HCT116 (cell line): ENCODE data around the gene PRKG1. TPM values are rescaled to one million over a fixed set of nuclear protein-coding genes. Genes with fewer than 3 reads are reported as not detected.

Source experiments
- ATAC-seq: fragments of 200-7000 bp; cut with Tn5 transposase; 2 replicates; pipeline ENCODE4 v1.9.1; 2020; ENCODE audit warnings: mild to moderate bottlenecking, moderate library complexity
- BruUV-seq: library from RNA; stranded (reverse); fragments of 400-500 nt; replicated peaks from 2 replicates; lab custom pipeline; 2021; lab: Mats Ljungman, UMichigan
- CTCF ChIA-PET: fragments of 300-600 bp; sonication (Branson Sonifier 250); formaldehyde crosslinking; loops from one replicate; lab custom pipeline; 2021; ENCODE audit warnings: antibody characterized with exemption; lab: Charles Lee
- POLR2A ChIA-PET: fragments of 300-600, 350-600 bp; sonication (Branson Sonifier 250); formaldehyde crosslinking; loops from one replicate; lab custom pipeline; 2021; ENCODE audit warnings: antibody characterized with exemption; lab: Charles Lee
- RAD21 ChIA-PET, 2 experiments: fragments of 300-600 bp; sonication (Branson Sonifier 250); formaldehyde crosslinking; loops; one replicate each; lab custom pipeline; 2023; ENCODE audit warnings: low total read pairs in 2 of 2; ENCODE audit not compliant: uncharacterized antibody in 2 of 2, unreplicated experiment in 2 of 2, low non-redundant PET in 1 of 2; lab: Charles Lee
- DNase-seq: peaks from one replicate; pipeline ENCODE4 v3.0.0-alpha.2; 2010; ENCODE audit warnings: low read depth, low spot score
- H2AFZ ChIP-seq: fragments of 200-600 bp; shearing (Covaris generic), sonication (generic); 2 replicates; pipeline ENCODE4 v1.6.1; 2017; ENCODE audit warnings: low read depth, mixed run types, mixed read lengths, antibody characterized with exemption, low read length; ENCODE audit not compliant: poor library complexity, severe bottlenecking
- H3K27ac ChIP-seq: 2 replicates; pipeline ENCODE4 v1.5.1; 2012; ENCODE audit warnings: low read depth, low read length
- H3K27me3 ChIP-seq: fragments of 200-600 bp; sonication (generic); 2 replicates; pipeline ENCODE4 v1.6.1; 2016; ENCODE audit warnings: mixed run types, low read length, mixed read lengths; ENCODE audit not compliant: insufficient read depth
- H3K36me3 ChIP-seq, 2 experiments: fragments of 200-500 bp in 1 of 2; fragments of 200-600 bp in 1 of 2; sonication (Bioruptor generic) in 1 of 2; sonication (generic) in 1 of 2; 2 replicates each; pipeline versions ENCODE4 v1.5.1 to v1.6.1; 2014 to 2016; ENCODE audit warnings: low read length in 2 of 2, inconsistent platforms in 1 of 2, mixed read lengths in 1 of 2, mixed run types in 1 of 2; ENCODE audit not compliant: insufficient read depth in 2 of 2, control insufficient read depth in 1 of 2
- H3K4me1 ChIP-seq, 2 experiments: fragments of 200-600 bp in 1 of 2; sonication (generic) in 1 of 2; 2 replicates each; pipeline versions ENCODE4 v1.5.1 to v1.6.1; 2012 to 2017; ENCODE audit warnings: low read length in 2 of 2, inconsistent platforms in 1 of 2, mild to moderate bottlenecking in 1 of 2, mixed read lengths in 1 of 2, mixed run types in 1 of 2, moderate library complexity in 1 of 2; ENCODE audit not compliant: insufficient read depth in 2 of 2, control insufficient read depth in 1 of 2
- H3K4me2 ChIP-seq: fragments of 200-600 bp; sonication (generic); 2 replicates; pipeline ENCODE4 v1.6.1; 2017; ENCODE audit warnings: mixed run types, low read length, mixed read lengths
- H3K4me3 ChIP-seq, 2 experiments: fragments of 200-600 bp in 1 of 2; sonication (generic) in 1 of 2; replicated peaks in 1 of 2; 2 replicates each; pipeline ENCODE4 v1.5.1; 2011 to 2016; ENCODE audit warnings: low read length in 2 of 2, control low read depth in 1 of 2, low read depth in 1 of 2, mild to moderate bottlenecking in 1 of 2, mixed read lengths in 1 of 2, mixed run types in 1 of 2
- H3K79me2 ChIP-seq: fragments of 200-600 bp; sonication (generic); 2 replicates; pipeline ENCODE4 v1.6.1; 2017; ENCODE audit warnings: mild to moderate bottlenecking, mixed run types, low read length, moderate library complexity, mixed read lengths; ENCODE audit not compliant: insufficient read depth
- H3K9ac ChIP-seq: fragments of 200-600 bp; sonication (generic); 2 replicates; pipeline ENCODE4 v1.6.1; 2016; ENCODE audit warnings: low read length, mixed read lengths
- H3K9me2 ChIP-seq: fragments of 200-600 bp; sonication (generic), shearing (Covaris generic); 2 replicates; pipeline ENCODE4 v1.6.1; 2017; ENCODE audit warnings: mixed run types, mild to moderate bottlenecking, moderate library complexity; ENCODE audit not compliant: insufficient read depth
- H3K9me3 ChIP-seq, 2 experiments: fragments of 200-500 bp in 1 of 2; fragments of 200-600 bp in 1 of 2; sonication (Bioruptor generic) in 1 of 2; sonication (generic) in 1 of 2; 2 replicates each; pipeline ENCODE4 v1.6.1; 2014 to 2017; ENCODE audit warnings: low read length in 2 of 2, mixed read lengths in 2 of 2, inconsistent platforms in 1 of 2, low read depth in 1 of 2, mild to moderate bottlenecking in 1 of 2, mixed run types in 1 of 2, moderate library complexity in 1 of 2; ENCODE audit not compliant: control insufficient read depth in 1 of 2, insufficient read depth in 1 of 2
- H4K20me1 ChIP-seq: fragments of 200-600 bp; sonication (generic), shearing (Covaris generic); 2 replicates; pipeline ENCODE4 v1.6.1; 2017; ENCODE audit warnings: mixed run types, mild to moderate bottlenecking, moderate library complexity; ENCODE audit not compliant: insufficient read depth
- CBX3 ChIP-seq: IDR thresholded peaks from 2 replicates; pipeline ENCODE4 v1.6.1; 2012; ENCODE audit warnings: low read depth
- CTCF ChIP-seq, 3 experiments: fragments of 200-600 bp in 1 of 3; sonication (generic) in 1 of 3; IDR thresholded peaks in 2 of 3; conservative IDR thresholded peaks in 1 of 3; 2 replicates each; pipeline ENCODE4 v1.5.1; 2012 to 2017; ENCODE audit warnings: low read depth in 2 of 3, low read length in 2 of 3, antibody characterized with exemption in 1 of 3, borderline replicate concordance in 1 of 3, control low read depth in 1 of 3, mild to moderate bottlenecking in 1 of 3, mixed read lengths in 1 of 3, mixed run types in 1 of 3, moderate library complexity in 1 of 3; ENCODE audit not compliant: insufficient read depth in 1 of 3
- EZH2 ChIP-seq: fragments of 200-600 bp; sonication (generic); IDR thresholded peaks from 2 replicates; pipeline ENCODE4 v1.6.1; 2017; ENCODE audit warnings: antibody characterized with exemption, mixed run types
- MAX ChIP-seq: IDR thresholded peaks from 2 replicates; pipeline ENCODE4 v1.6.1; 2012
- RAD21 ChIP-seq: IDR thresholded peaks from 2 replicates; pipeline ENCODE4 v1.6.1; 2012; ENCODE audit warnings: low read depth, mild to moderate bottlenecking
- SIN3A ChIP-seq: IDR thresholded peaks from 2 replicates; pipeline ENCODE4 v1.6.1; 2012; ENCODE audit warnings: low read depth
- SP1 ChIP-seq: IDR thresholded peaks from 2 replicates; pipeline ENCODE4 v1.6.1; 2012; ENCODE audit warnings: low read depth
- ZNF274 ChIP-seq: fragments of 200-500 bp; sonication (Bioruptor generic); IDR thresholded peaks from 2 replicates; pipeline ENCODE4 v1.6.1; 2014; ENCODE audit warnings: mild to moderate bottlenecking, low read depth, low read length, inconsistent platforms
- intact Hi-C: fragments of 100-400 bp; cut with micrococcal nuclease; formaldehyde crosslinking; loops from 2 replicates; pipeline ENCODE4 v1.10.0; 2022
- total RNA-seq: library from RNA; stranded (reverse); gene quantifications from one replicate; pipeline ENCODE4 v1.2.1, GENCODE V29; 2021; ENCODE audit not compliant: unreplicated experiment

The PRKG1 gene
- total RNA-seq, 1 experiment from 2014 or later, result 1.4 TPM

DNA sequence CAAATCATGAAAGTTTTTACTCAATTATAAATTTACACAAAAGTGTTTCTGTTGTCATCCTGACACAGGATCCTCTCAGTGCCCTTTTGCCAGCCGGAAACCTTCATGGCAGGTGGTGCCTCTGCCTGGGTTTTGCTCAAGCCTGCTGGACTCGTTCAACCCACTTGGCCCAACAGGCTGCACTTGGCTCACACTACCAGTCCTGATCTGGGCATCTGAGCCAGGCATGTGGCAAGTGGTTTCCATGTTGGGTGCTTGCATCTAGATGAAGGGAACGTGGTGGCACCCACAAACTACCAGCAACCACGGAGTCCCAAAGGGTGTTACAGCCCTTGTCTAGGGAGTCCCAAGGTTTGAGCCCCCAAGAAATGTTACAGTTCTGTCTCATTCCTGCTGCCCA is 787.4 kb downstream of the PRKG1 start:
- POLR2A ChIA-PET, result no interaction called here
- intact Hi-C loops, result no loop called here
- H3K4me3 ChIP-seq, result no peak overlapping the region

More for the DNA sequence above, 787.4 kb downstream of the PRKG1 start:
- Histone ChIP-seq H2AFZ (no peak overlapping the region), H3K4me1 (no peaks in the 10 kb centered on the region), H3K9ac (no peak overlapping the region), H3K27me3 (no peaks in the 10 kb centered on the region; the same call in 1 of the 2 replicates), H3K79me2 (no peaks in the 10 kb centered on the region), H3K9me2 (no peaks in the 10 kb centered on the region), H3K36me3 (no peaks in the 10 kb centered on the region), H4K20me1 (no peaks in the 10 kb centered on the region), H3K27ac (no peak overlapping the region), H3K9me3 (no peaks in the 10 kb centered on the region), H3K4me2 (no peak overlapping the region)
- ATAC-seq, result no peak
- RAD21 ChIA-PET, result no interaction called here
- TF ChIP-seq CTCF (IDR thresholded peaks at IDR 0.05 in 2 of 3, conservative IDR thresholded peaks at IDR 0.05 in 1 of 3; ENCODE audit: borderline replicate concordance in 1 of 3, insufficient read depth in 1 of 3, low read depth in 2 of 3, low read length in 2 of 3) (no peak), MAX (no peak), RAD21 (no peak), CBX3 (no peak), EZH2 (no peak), ZNF274 (no peak), SIN3A (no peak), SP1 (no peak)
- DNase-seq, result no peak
- CTCF ChIA-PET, result no interaction called here
- no TSS peak for BruUV-seq
